ENCODE measurements around the gene XYLT1.

XYLT1 gene

DNA sequence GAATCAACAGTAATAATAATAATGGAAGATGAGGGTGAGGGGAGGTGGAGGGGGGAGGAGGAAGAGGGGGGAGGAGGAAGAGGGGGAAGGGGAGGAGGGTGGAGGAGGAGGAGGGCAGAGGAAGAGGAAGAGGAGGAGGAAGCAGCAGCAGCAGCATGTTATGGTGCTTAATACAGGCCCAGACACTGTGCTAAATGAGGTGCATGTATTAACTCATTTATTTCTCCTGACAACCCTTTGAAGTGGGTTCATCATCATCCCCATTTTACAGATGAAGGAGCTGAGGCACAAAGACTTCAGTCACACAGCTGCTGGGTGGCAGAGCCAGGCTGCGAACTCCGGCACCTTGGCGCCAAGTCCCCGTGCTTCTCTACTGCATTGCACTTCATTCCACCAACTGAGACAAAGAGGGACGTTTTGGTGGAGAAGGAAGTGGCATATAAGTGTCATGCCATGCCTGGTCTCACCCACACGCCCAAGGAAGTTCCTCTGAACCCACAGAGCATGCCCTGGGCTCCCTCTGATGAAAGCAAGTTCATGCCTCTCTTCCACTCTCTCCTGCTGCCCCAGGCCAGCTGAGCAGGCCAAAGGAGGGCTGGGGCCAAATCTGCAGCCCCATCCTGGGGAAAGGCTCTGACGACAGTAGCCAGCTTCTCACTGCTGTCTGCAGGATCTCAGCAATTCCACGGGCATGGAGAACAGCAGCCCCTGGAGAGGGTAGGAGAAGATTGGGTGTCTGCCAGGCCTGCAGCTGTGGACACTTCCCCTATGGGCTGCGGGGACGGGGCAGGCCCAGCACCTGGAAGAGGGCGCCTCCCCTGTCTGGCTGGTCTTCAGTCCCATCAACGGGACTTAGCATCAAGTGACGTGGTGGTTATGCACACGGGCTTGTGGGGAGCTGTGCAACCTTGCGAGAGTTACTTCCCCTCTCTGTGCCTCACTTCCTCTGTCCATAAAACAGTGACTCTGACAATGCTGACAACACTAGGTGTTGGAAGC lies 21.8 kb downstream of the XYLT1 start:
- no peak overlapping the region for H3K4me3 ChIP-seq (ENCODE audit: low read depth, low read length)
- TF ChIP-seq, protein P1, sequence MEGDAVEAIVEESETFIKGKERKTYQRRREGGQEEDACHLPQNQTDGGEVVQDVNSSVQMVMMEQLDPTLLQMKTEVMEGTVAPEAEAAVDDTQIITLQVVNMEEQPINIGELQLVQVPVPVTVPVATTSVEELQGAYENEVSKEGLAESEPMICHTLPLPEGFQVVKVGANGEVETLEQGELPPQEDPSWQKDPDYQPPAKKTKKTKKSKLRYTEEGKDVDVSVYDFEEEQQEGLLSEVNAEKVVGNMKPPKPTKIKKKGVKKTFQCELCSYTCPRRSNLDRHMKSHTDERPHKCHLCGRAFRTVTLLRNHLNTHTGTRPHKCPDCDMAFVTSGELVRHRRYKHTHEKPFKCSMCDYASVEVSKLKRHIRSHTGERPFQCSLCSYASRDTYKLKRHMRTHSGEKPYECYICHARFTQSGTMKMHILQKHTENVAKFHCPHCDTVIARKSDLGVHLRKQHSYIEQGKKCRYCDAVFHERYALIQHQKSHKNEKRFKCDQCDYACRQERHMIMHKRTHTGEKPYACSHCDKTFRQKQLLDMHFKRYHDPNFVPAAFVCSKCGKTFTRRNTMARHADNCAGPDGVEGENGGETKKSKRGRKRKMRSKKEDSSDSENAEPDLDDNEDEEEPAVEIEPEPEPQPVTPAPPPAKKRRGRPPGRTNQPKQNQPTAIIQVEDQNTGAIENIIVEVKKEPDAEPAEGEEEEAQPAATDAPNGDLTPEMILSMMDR (IDR thresholded peaks at IDR 0.05; ENCODE audit: borderline replicate concordance, insufficient read depth, low read depth, low read length) = no peak

DNA sequence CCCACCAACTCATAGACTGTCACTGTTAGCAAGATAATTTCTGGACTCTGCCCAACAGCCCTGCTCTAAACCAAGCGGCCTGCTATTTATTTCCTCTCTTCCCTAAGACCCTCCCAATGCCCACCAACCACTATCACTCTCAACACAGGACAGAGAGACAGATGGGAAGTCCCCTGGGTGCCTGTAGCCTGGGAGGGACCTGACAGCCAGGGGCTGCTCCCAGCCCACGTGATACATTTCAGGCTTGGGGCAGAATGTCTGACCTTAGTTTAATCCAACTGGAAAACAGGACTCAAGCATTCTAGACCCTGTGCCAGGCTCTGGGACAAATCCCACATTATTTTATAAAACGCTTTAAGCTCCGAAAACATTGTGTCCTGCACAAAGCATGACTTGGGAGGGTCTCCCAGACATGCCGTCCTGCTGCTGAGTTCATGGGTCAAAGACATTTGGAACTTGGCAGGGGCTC lies 23.6 kb downstream of the XYLT1 start:
- no peak overlapping the region for H3K4me3 ChIP-seq (ENCODE audit: low read depth, low read length)
- TF ChIP-seq, protein P1 (IDR thresholded peaks at IDR 0.05; ENCODE audit: borderline replicate concordance, insufficient read depth, low read depth, low read length) = no peak

DNA sequence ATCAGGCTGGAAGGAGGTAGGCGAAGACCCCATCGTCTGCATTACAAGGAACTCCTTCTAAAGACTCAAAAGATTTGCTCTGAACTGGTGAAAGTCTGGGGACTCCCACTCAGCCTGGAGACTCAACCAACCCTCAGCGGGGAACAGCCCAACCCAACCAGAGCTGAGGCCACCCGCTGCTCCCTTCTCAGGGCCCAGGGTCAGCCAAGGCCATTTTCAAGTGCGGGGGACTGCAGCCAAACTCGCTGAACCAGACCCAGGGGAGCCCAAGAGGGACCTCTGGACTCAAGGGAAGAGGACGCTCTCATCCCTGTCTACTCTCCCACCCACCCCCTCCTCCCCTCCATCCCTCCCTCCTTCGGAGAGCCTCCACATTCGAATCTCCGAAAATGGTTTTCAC lies 24.1 kb downstream of the XYLT1 start:
- TF ChIP-seq, protein P1 (IDR thresholded peaks at IDR 0.05; ENCODE audit: borderline replicate concordance, insufficient read depth, low read depth, low read length) = no peak
- no peak overlapping the region for H3K4me3 ChIP-seq (ENCODE audit: low read depth, low read length)

DNA sequence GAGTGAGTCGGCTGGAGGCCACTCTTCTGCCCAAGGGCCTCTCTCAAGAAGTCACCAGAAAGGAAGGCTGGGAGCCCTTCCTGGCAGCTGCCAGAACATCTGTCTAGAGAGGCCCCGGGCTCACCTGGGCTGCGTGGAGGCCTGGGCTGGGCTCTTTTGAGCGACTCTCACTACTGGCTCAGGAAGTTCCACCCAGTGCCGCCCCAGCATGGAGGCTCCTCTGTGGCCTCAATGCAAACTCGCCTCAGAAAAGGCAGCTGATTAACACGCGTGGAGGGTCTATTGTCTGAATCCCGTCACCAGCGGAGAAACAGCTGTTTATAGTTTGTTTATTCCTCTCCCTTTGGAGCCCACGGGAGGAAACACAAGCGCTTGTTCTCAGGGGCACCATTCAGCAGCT lies 25.3 kb downstream of the XYLT1 start:
- TF ChIP-seq, protein P1 (IDR thresholded peaks at IDR 0.05; ENCODE audit: borderline replicate concordance, insufficient read depth, low read depth, low read length) = no peak
- H3K4me3 ChIP-seq (ENCODE audit: low read depth, low read length) = no peak overlapping the region

DNA sequence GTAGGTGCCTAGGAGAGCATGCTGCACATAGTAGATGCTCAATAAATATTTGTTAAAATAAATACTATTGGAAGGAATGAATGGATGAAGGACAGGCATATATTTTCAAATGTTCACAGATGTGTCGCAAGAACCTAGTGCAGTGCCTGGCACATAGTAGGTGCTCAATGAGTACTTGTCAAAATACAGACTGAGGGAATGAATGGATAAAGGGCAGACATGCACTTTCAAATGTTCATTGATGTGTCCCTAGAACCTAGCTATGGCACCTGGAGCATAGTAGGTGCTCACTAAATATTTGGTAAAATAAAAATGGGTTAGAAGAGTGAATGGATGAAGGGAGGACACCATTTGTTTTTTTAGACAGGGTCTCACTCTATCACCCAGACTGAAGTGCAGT lies 26.1 kb downstream of the XYLT1 start:
- TF ChIP-seq, protein P1 (IDR thresholded peaks at IDR 0.05; ENCODE audit: borderline replicate concordance, insufficient read depth, low read depth, low read length) = no peak
- no peak overlapping the region for H3K4me3 ChIP-seq (ENCODE audit: low read depth, low read length)

DNA sequence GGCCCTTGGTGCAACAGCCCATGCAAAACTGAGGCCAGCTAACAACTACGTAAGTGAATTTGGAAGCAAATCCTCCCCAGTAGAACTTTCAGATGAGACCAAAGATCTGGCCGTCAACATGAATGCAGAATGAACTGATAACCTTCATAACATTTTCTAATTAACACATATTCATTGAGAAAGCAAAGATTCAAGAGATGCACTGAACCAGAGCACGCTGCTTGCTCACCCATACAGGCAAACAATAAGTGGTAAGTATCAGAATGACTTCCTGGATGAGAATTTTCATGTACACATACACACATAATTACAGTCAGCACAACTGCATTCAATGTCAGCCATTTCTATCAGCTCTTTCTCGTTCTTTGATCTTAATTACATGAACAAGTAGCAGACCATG lies 30.6 kb downstream of the XYLT1 start:
- TF ChIP-seq, protein P1 (IDR thresholded peaks at IDR 0.05; ENCODE audit: borderline replicate concordance, insufficient read depth, low read depth, low read length) = no peak
- no peak overlapping the region for H3K4me3 ChIP-seq (ENCODE audit: low read depth, low read length)

DNA sequence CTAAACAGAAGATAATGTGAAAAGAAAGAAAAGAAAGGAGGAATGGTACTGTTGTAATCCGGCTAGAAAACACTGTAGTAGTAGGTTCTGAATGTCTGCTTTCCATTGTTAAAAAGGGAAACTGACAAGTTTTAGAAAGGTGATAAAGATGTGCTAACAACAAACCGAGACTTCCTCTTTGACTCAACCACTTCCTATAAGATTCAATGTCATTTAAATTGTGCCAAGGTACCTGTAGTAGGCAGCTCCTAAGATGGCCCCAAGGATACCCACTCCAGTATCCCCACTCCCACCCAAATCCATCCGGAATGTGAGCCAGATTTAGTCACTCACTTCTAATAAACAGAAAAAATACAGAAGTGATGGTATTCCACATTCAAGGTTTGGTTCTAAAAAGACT lies 31.2 kb downstream of the XYLT1 start:
- H3K4me3 ChIP-seq (ENCODE audit: low read depth, low read length) = no peak overlapping the region
- TF ChIP-seq, protein P1 (IDR thresholded peaks at IDR 0.05; ENCODE audit: borderline replicate concordance, insufficient read depth, low read depth, low read length) = no peak

Data from GM12875 (cell line).